Measurements from ENCODE around the gene GYG2. TPM values are rescaled to one million over a fixed set of nuclear protein-coding genes. Genes with fewer than 3 reads are reported as not detected.

GYG2 gene
- total RNA-seq, 4 donors from 2014 or later = 3.2 to 9.6 (median 5.3) TPM

DNA sequence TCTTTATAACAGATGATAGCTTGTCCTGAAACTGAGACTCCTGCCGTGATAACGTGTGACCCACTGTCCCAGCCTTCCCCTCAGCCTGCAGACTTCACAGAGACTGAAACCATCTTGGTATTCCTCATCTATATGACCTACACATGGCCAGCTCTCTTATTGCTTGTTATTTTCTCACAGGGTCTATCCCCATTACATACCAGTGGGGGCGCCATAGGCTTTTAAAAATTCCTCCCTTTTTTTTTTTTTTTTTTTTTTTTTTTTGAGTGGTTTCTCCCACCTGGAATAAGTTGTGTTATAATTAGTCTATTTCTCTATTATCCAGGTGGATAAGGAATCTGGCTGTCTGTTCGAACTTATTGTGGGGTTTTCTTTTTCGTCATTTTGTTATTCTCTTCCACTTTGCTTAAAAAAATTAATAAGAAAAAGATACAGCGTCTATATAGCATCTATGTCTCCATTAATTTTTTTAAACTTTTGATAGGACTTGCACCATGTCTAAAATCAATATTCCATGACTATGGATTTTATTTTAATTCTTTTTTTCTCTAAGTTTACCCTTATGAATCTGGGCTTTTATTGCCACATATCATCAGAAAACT, 47.2 kb downstream of the GYG2 start:
- TF ChIP-seq EP300 (IDR thresholded peaks at IDR 0.05) = no peak
- no peak for TF ChIP-seq POLR2AphosphoS5 (IDR thresholded peaks at IDR 0.05)
- TF ChIP-seq, protein P1, sequence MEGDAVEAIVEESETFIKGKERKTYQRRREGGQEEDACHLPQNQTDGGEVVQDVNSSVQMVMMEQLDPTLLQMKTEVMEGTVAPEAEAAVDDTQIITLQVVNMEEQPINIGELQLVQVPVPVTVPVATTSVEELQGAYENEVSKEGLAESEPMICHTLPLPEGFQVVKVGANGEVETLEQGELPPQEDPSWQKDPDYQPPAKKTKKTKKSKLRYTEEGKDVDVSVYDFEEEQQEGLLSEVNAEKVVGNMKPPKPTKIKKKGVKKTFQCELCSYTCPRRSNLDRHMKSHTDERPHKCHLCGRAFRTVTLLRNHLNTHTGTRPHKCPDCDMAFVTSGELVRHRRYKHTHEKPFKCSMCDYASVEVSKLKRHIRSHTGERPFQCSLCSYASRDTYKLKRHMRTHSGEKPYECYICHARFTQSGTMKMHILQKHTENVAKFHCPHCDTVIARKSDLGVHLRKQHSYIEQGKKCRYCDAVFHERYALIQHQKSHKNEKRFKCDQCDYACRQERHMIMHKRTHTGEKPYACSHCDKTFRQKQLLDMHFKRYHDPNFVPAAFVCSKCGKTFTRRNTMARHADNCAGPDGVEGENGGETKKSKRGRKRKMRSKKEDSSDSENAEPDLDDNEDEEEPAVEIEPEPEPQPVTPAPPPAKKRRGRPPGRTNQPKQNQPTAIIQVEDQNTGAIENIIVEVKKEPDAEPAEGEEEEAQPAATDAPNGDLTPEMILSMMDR (IDR thresholded peaks at IDR 0.05) = no peak
- TF ChIP-seq POLR2A (IDR thresholded peaks at IDR 0.05) = no peak
- no peak for DNase-seq (ENCODE audit: low spot score in 2 of 2)
- no peak overlapping the region for H3K4me3 ChIP-seq
- no peak overlapping the region for H3K27ac ChIP-seq
- H3K36me3 ChIP-seq = no peaks in the 10 kb centered on the region
- H3K27me3 ChIP-seq = no peaks in the 10 kb centered on the region
- no peaks in the 10 kb centered on the region for H3K4me1 ChIP-seq
- H3K9me3 ChIP-seq = no peaks in the 10 kb centered on the region
- WGBS = 79% methylated on average over 6 of the region's 6 CpGs

DNA sequence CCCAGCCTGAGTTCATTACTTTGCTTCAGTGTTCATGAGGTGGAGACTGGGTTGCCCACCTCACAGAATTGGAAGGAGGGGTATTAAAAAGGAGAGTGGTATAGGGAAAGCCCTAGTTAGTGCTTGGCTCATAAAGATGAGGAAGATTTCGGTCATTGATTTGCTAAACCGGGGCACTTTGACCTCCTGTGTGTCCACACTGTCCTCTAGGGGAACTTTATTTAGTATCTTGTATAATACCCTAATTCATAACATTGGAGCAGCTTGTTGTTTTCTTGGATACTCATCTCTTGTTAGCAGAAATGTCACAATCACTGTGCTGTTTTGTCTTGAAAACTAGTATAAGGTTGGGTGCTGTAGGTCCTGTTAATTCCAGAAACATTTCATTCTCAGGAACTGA, 49.8 kb downstream of the GYG2 start:
- no peak for DNase-seq (ENCODE audit: low spot score in 2 of 2)
- no peaks in the 10 kb centered on the region for H3K9me3 ChIP-seq
- H3K4me3 ChIP-seq = no peak overlapping the region
- H3K27ac ChIP-seq = no peak overlapping the region
- H3K36me3 ChIP-seq = no peaks in the 10 kb centered on the region
- H3K27me3 ChIP-seq = no peaks in the 10 kb centered on the region
- no peak for TF ChIP-seq EP300 (IDR thresholded peaks at IDR 0.05)
- no peak for TF ChIP-seq POLR2AphosphoS5 (IDR thresholded peaks at IDR 0.05)
- TF ChIP-seq POLR2A (IDR thresholded peaks at IDR 0.05) = no peak
- TF ChIP-seq, protein P1 (IDR thresholded peaks at IDR 0.05) = no peak
- WGBS = 84% methylated on average over 2 of the region's 2 CpGs
- H3K4me1 ChIP-seq = no peaks in the 10 kb centered on the region

DNA sequence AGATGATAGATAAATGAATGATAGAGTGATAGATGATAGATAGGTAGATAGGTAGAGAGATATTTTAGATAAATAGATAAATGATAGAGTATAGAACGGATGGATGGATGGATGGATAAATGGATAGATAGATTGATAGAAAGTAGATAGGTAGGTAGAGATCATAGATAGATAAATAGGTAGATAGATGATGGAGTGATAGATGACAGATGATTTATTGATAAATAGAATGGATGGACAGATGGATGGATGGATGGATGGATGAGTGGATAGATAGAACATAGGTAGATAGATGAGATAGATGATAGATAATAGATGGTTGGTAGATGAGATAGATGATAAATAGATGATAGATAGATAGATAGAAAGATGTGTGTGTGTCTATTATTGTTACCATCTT, 50.9 kb downstream of the GYG2 start:
- no peaks in the 10 kb centered on the region for H3K36me3 ChIP-seq
- H3K4me3 ChIP-seq = no peak overlapping the region
- no peaks in the 10 kb centered on the region for H3K9me3 ChIP-seq
- H3K4me1 ChIP-seq = no peaks in the 10 kb centered on the region
- no peaks in the 10 kb centered on the region for H3K27me3 ChIP-seq
- no peak for TF ChIP-seq POLR2A (IDR thresholded peaks at IDR 0.05)
- TF ChIP-seq, protein P1 (IDR thresholded peaks at IDR 0.05) = no peak
- TF ChIP-seq EP300 (IDR thresholded peaks at IDR 0.05) = no peak
- no peak for TF ChIP-seq POLR2AphosphoS5 (IDR thresholded peaks at IDR 0.05)
- WGBS = 74% methylated on average over 1 of the region's 1 CpG
- DNase-seq (ENCODE audit: low spot score in 2 of 2) = no peak
- H3K27ac ChIP-seq = no peak overlapping the region

DNA sequence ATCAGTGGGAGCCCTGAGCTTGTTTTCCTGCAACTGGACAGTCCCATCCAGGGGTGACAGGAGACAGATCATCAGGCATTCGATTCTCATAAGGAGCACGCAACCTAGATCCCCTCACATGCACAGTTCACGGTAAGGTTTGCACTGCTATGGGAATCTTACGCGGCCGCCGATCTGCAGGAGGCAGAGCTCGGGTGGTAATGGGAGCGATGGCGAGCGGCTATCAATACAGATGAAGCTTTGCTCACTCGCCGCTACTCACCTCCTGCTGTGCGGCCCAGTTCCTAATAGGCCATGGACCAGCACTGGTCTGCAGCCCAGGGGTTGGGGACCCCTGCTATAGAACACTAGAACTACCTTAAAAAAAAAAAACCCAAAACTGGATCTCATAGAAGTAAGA, 55.0 kb downstream of the GYG2 start:
- TF ChIP-seq POLR2AphosphoS5 (IDR thresholded peaks at IDR 0.05) (no peak), POLR2A (IDR thresholded peaks at IDR 0.05) (no peak), EP300 (IDR thresholded peaks at IDR 0.05) (no peak)
- TF ChIP-seq, protein P1 (IDR thresholded peaks at IDR 0.05) = no peak
- DNase-seq (ENCODE audit: low spot score in 2 of 2) = no peak
- 97% methylated on average over 14 of the region's 14 CpGs for WGBS
- Histone ChIP-seq H3K9me3 (no peaks in the 10 kb centered on the region), H3K4me3 (no peak overlapping the region), H3K4me1 (no peaks in the 10 kb centered on the region), H3K27ac (no peak overlapping the region), H3K27me3 (no peaks in the 10 kb centered on the region), H3K36me3 (no peaks in the 10 kb centered on the region)

DNA sequence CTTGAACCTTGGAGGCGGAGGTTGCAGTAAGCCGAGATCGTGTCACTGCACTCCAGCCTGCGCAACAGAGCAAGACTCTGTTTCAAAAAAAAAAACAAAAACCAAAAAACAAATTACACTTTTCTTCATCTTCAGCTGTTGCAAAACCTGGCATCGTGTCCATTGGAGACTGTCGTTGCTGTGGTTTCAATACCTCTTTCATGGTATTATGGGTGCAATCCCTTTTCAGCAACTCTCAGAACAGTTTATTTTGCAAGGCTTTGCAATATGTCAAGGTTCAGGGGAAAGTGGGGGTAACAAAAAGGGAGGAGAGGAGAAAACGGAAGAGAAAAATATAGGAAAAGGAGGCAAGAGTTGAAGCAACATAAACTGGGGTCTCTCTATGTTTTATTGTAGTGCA, 59.6 kb downstream of the GYG2 start:
- WGBS = 88% methylated on average over 7 of the region's 7 CpGs
- TF ChIP-seq POLR2A (IDR thresholded peaks at IDR 0.05) (no peak), POLR2AphosphoS5 (IDR thresholded peaks at IDR 0.05) (no peak), EP300 (IDR thresholded peaks at IDR 0.05) (no peak)
- TF ChIP-seq, protein P1 (IDR thresholded peaks at IDR 0.05) = no peak
- H3K27ac ChIP-seq = no peak overlapping the region
- no peaks in the 10 kb centered on the region for H3K9me3 ChIP-seq
- peaks cover 5% of the 10 kb centered on the region for H3K4me1 ChIP-seq
- no peaks in the 10 kb centered on the region for H3K36me3 ChIP-seq
- no peaks in the 10 kb centered on the region for H3K27me3 ChIP-seq
- H3K4me3 ChIP-seq = no peak overlapping the region
- no peak for DNase-seq (ENCODE audit: low spot score in 2 of 2)
